Measurements from ENCODE around the gene MYO15B.

The MYO15B gene

GRCh38 chr17:75587675-75588595 is at the start of gene MYO15B:
TSS of gene MYO15B (plus strand) at chr17:75587800. CDS start at chr17:75588058, 258 bp downstream.
- peak; percentile 41 for DNase-seq (ENCODE audit: low spot score)

GRCh38 chr17:75539967-75540729 is 47.5 kb upstream of the MYO15B start:
- no peak for DNase-seq (ENCODE audit: low spot score)

- DNase-seq (ENCODE audit: low spot score) = no peak
These were observed 46.6 kb upstream of the MYO15B start for GRCh38 chr17:75540923-75541503.

- no peak for DNase-seq (ENCODE audit: low spot score)
These were observed 45.4 kb upstream of the MYO15B start for GRCh38 chr17:75542229-75542628.

- DNase-seq (ENCODE audit: low spot score) = no peak
These were observed 44.8 kb upstream of the MYO15B start for GRCh38 chr17:75542728-75543336.

- DNase-seq (ENCODE audit: low spot score) = no peak
These were observed 43.4 kb upstream of the MYO15B start for GRCh38 chr17:75544250-75544649.

GRCh38 chr17:75546181-75546580 is 41.4 kb upstream of the MYO15B start:
- DNase-seq (ENCODE audit: low spot score) = no peak

- DNase-seq (ENCODE audit: low spot score) = no peak
These were observed 40.5 kb upstream of the MYO15B start for GRCh38 chr17:75547091-75547490.

- no peak for DNase-seq (ENCODE audit: low spot score)
These were observed 38.8 kb upstream of the MYO15B start for GRCh38 chr17:75548813-75549212.

GRCh38 chr17:75549246-75550138 is 38.1 kb upstream of the MYO15B start:
- DNase-seq (ENCODE audit: low spot score) = no peak

- no peak for DNase-seq (ENCODE audit: low spot score)
These were observed 37.5 kb upstream of the MYO15B start for GRCh38 chr17:75550139-75550465.

- DNase-seq (ENCODE audit: low spot score) = no peak
These were observed 36.3 kb upstream of the MYO15B start for GRCh38 chr17:75551266-75551665.

GRCh38 chr17:75552425-75553294 is 34.9 kb upstream of the MYO15B start:
- DNase-seq (ENCODE audit: low spot score) = no peak

- DNase-seq (ENCODE audit: low spot score) = no peak
These were observed 34.1 kb upstream of the MYO15B start for GRCh38 chr17:75553295-75554110.

- no peak for DNase-seq (ENCODE audit: low spot score)
These were observed 31.9 kb upstream of the MYO15B start for GRCh38 chr17:75555679-75556153.

GRCh38 chr17:75557075-75557851 is 30.3 kb upstream of the MYO15B start:
- DNase-seq (ENCODE audit: low spot score) = peak; percentile 90

- DNase-seq (ENCODE audit: low spot score) = no peak
These were observed 29.5 kb upstream of the MYO15B start for GRCh38 chr17:75557852-75558665.
